SW480 (cell line): Measurements from ENCODE around the gene OR8B12.

Experiments
- DNase-seq: peaks from one replicate; pipeline ENCODE4 v3.0.0-alpha.2; 2016; ENCODE audit warnings: low spot score

Gene OR8B12, protein sequence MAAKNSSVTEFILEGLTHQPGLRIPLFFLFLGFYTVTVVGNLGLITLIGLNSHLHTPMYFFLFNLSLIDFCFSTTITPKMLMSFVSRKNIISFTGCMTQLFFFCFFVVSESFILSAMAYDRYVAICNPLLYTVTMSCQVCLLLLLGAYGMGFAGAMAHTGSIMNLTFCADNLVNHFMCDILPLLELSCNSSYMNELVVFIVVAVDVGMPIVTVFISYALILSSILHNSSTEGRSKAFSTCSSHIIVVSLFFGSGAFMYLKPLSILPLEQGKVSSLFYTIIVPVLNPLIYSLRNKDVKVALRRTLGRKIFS

DNA sequence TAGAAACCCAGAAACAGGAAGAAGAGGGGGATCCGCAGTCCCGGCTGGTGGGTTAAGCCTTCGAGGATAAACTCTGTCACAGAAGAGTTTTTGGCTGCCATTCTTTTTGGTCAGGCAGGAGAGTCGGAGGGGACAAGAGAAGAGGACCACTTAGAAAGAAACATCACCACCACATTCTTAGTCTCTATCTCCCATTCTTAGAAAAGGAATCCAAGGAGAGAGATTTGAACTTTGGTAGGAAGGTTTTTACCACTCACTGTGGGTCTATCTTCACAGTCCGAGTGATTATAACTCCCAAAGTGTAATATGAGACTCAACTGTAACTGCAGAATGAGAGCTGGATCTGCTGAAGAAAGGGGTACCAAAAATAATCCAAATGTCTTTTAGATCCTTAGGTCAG is at the start of gene OR8B12:
Gene OR8B12, minus strand, starts transcription at position 101 of the 400 bp plus-strand sequence. Its CDS starts 0 bp downstream, at position 101.
- no peak for DNase-seq

DNA sequence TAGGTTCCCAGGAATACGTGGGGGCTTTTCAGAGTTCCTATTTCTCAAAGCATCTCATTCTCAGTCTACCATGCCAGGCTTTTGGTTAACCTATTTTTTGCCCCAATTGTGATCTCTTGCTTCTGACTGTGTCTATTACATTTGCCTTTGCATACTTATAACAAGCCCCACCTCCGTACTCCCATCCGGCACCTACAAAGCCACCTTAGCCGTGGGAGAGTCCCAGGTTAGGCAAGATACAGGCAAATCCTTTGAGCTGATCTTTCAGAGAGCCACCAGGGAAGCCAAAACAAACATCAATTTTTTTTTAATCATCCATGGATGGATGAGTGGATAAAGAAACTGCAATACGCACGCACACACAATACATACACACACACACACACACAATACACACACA is 49.2 kb upstream of the OR8B12 start:
- no peak for DNase-seq

DNA sequence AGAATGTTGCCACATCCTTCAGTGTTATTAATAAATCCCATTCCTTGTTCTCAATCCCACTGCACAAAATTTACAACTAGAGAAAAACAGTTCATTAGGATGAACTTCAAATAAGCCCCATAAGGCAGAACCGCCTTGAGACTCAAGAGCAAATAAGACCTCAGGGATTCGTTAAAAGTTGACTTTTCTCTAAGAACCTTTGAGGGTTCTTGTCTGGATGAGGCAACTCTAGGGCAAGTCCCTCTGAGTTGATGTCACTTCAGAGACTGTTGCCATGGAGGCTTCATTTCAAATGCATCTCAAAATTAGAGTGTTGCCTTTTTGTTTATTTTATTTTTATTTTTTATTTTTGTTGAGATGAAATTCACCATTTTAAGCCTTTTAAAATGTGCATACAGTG is 48.0 kb upstream of the OR8B12 start:
- DNase-seq = no peak

DNA sequence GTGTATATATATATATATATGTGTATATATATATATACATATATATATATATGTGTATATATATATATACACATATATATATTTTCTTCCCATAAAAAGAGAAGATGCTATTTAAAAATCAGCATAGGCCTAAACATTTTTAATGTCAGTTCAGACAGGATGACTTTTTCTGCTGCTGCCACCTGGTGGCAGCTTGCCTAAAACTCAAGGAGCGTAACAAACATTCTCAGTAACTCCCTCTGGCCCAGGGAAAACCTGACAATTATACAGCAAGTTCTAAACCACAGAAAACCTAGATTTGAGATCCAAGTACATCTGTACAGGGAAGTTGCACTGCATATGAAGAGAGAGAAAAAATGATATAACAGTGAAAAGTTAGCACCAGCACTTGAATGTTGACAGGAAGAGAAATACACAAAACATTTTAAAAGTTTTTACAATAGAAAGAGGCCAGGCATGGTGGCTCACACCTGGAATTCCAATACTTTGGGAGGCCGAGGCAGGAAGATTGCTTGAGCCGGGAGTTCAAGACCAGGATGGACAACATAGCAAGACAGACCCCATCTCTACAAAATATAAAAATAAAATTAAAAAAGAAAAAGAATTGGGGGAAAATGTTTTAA is 42.9 kb upstream of the OR8B12 start:
- peak; percentile 40 for DNase-seq

GRCh38 chr11:124584681-124585372 is 41.4 kb upstream of the OR8B12 start:
- DNase-seq = no peak

GRCh38 chr11:124583781-124584180 is 40.3 kb upstream of the OR8B12 start:
- no peak for DNase-seq

GRCh38 chr11:124582565-124582964 is 39.1 kb upstream of the OR8B12 start:
- DNase-seq = no peak

GRCh38 chr11:124581817-124582216 is 38.4 kb upstream of the OR8B12 start:
- peak; percentile 20 for DNase-seq

DNA sequence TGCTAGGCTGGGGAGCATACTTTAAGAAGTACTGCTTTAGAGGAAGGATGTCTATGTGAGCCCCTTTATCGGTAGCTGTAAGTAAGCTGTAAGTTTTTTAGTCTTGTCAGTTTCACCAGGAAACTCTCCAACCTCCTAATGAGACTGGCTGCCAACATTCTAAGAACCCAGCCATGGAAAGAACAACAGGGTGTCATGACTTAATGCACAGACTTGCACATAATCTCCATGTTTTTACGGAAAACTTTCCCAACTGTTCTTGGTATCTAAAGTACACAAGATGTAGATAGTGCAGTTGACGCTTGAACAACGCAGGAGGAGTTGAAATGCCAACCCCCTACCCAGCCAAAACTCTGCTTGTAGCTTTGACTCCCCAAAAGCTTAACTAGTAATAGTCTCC is 35.3 kb upstream of the OR8B12 start:
- no peak for DNase-seq

GRCh38 chr11:124577716-124578427 is 34.4 kb upstream of the OR8B12 start:
- no peak for DNase-seq

GRCh38 chr11:124570160-124570559 is 26.7 kb upstream of the OR8B12 start:
- DNase-seq = no peak

- no peak for DNase-seq
Measured at GRCh38 chr11:124569697-124570096, 26.2 kb upstream of the OR8B12 start, which contains the start of gene OR8A1. Gene OR8A1, plus strand, starts transcription at chr11:124569997. Its CDS starts 123 bp downstream, at chr11:124570120.

DNA sequence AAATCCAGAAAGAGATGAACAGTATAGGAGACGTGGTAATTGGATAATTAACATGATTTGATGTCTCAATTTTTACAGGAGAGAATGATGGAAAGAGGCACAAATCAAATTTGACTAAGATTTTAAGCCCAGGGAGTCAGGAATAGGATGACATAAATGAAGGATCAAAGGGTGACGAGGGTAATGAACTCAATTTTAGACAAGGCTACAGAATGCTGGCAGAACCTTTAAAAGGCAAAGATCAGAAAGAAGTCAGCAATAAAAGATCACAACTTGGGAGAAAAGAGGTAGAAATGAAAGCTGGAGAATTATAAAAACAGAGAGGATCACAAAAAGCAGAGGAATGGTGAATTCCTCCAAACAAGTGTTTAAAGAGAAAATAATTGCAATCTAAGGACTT is 13.4 kb upstream of the OR8B12 start:
- DNase-seq = no peak

- DNase-seq = no peak
Measured at GRCh38 chr11:124551987-124552386, 8.5 kb upstream of the OR8B12 start.

- no peak for DNase-seq
Measured at GRCh38 chr11:124551189-124551588, 7.7 kb upstream of the OR8B12 start.

DNA sequence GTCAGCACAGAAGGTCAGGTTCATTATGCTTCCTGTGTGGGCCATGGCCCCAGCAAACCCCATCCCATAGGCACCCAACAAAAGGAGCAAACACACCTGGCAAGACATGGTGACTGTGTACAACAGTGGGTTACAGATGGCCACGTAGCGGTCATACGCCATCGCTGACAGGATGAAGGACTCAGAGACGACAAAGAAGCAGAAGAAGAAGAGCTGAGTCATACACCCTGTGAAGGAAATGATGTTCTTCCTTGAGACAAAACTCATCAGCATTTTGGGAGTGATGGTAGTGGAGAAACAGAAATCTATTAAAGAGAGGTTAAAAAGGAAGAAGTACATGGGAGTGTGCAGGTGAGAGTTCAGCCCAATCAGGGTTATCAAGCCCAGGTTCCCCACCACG is 309 bp downstream of the OR8B12 start:
- no peak for DNase-seq

GRCh38 chr11:124541204-124541603 is 2.2 kb downstream of the OR8B12 start:
- no peak for DNase-seq

DNA sequence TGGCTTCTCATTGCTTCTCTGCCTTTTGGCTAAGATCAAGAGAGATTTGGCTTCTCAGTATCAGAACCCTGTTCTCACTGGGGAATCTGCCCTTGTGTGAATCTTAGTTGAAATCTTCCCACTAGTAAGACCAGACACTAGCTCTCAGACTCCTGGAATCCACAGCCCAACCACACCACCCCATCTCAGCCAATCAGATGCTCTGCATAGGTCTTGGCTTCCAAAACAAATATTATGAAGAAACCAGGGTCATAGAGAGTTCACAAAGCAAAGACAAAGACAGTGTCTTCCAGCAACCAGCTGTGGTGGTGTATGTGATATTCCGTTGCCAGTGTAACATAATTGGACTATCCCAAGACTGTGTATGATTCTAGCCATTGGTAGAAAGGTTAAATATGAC is 5.4 kb downstream of the OR8B12 start:
- DNase-seq = no peak

DNA sequence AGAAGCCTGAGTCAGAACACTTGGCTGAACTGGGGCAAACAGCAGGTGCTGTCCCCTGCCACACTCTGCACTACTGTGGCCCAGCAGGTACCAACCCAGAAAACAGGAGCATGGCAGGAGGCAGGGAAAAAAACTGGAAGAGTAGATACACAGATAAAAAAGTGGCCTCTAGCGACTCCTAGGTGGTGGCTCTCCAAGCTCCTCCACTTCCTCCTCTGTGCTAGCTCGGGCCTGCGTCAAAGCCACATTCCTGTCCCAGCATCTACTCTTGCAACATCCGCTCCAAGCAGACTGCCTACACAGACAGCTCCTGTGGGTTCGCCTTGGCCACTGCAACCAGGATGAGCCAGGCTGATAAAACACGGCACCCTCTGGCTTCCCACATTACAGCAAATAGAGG is 6.9 kb downstream of the OR8B12 start:
- DNase-seq = peak; percentile 39

DNA sequence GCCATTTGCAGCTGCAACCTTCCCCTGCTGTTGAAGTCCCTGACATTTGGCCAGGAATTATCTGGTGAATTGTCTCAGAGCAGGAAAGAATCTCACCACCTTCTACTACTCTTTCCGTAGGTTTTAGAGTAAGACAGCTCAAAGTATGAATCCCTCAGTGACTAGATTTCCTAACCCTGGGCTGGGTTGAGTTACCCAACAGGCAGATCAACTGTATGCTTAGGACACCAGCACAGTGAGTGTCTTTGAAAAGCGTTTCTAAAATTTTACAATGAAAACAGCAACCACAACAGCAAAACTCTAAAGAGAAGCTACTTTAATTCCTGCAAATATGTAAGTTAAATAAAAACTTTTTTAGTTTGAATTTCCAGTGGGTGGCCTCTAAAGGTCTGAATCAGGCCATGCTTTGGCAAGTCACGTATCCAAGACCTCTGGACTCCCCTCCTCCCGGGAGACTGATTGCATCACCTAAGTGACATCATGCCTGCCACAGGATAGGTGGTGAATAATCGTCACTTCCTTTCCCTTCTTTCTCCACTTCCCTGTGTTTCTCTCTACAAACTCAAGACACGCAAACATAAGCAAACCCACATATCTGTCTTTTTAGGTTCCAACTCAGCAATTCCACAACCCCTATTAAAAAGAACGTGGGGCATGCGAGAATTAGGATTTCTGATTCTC is 7.8 kb downstream of the OR8B12 start:
- no peak for DNase-seq

- DNase-seq = no peak
Measured at GRCh38 chr11:124534051-124534450, 9.4 kb downstream of the OR8B12 start.

GRCh38 chr11:124533626-124534025 is 9.8 kb downstream of the OR8B12 start:
- DNase-seq = no peak
